Measurements from ENCODE around the gene RGSL1.

GRCh38 chr1:182563095-182563494, 113.1 kb downstream of the RGSL1 start:
- TF ChIP-seq EZH2phosphoT487 (IDR thresholded peaks at IDR 0.05; ENCODE audit: borderline replicate concordance, low read depth, low read length) (no peak), CTCF (conservative IDR thresholded peaks at IDR 0.05; ENCODE audit: low read length) (no peak)

All from OCI-LY7 (cell line).